Effector memory CD4-positive, alpha-beta T cell (primary cell): ENCODE measurements around the gene FNDC3A.
"Not testable (repeated sequence)": the region's sequence is repeated elsewhere in the genome, so short reads cannot be mapped to it uniquely, and the experiment has no call there.

Experiments used
- DNase-seq, 3 donors: peaks; one replicate each; pipeline ENCODE4 v3.0.0-alpha.2; 2020
- H3K27ac ChIP-seq: 2 replicates; pipeline ENCODE4 v1.7.0; 2013; ENCODE audit warnings: mild to moderate bottlenecking, low read length, moderate library complexity; ENCODE audit not compliant: insufficient read depth, poor library complexity, severe bottlenecking
- H3K27me3 ChIP-seq: replicated peaks from 2 replicates; pipeline ENCODE4 v1.7.0; 2013; ENCODE audit warnings: mild to moderate bottlenecking, low read length; ENCODE audit not compliant: insufficient read depth, control insufficient read depth, poor library complexity, severe bottlenecking
- H3K36me3 ChIP-seq: 2 replicates; pipeline ENCODE4 v1.7.0; 2013; ENCODE audit warnings: mild to moderate bottlenecking, low read length, moderate library complexity; ENCODE audit not compliant: control insufficient read depth, insufficient read depth
- H3K4me1 ChIP-seq: 2 replicates; pipeline ENCODE4 v1.7.0; 2013; ENCODE audit warnings: low read length, mild to moderate bottlenecking; ENCODE audit not compliant: control insufficient read depth, insufficient read depth, poor library complexity, severe bottlenecking
- H3K4me3 ChIP-seq: 2 replicates; pipeline ENCODE4 v1.7.0; 2013; ENCODE audit warnings: low read length, low read depth, mild to moderate bottlenecking; ENCODE audit not compliant: insufficient read depth, poor library complexity, severe bottlenecking
- H3K9me3 ChIP-seq: 2 replicates; pipeline ENCODE4 v1.7.0; 2013; ENCODE audit warnings: mild to moderate bottlenecking, low read length, moderate library complexity; ENCODE audit not compliant: control insufficient read depth

Gene FNDC3A

DNA sequence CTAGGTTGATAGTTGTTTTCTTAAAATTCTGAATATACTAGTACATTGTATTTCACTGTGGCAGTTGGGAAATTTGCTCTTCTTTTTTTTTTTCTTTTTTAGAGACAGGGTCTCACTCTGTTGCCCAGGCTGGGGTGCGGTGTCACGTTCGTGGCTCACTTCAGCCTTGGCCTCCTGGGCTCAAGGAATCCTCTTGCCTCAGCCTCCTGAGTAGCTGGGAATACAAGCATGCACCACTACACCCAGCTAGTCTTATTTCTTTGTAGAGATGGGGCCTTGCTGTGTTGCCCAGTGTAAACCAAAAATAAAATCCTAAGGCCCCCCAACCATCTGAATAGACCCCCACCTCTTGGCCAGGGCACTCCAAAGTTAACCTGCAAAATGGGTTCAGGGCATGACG is 79.3 kb downstream of the FNDC3A start:
- no peaks in the 10 kb centered on the region for H3K4me1 ChIP-seq
- H3K9me3 ChIP-seq, result no peaks in the 10 kb centered on the region
- H3K36me3 ChIP-seq, result no peaks in the 10 kb centered on the region
- no peak for DNase-seq
- H3K27me3 ChIP-seq, result no peaks in the 10 kb centered on the region
- no peak overlapping the region for H3K4me3 ChIP-seq
- H3K27ac ChIP-seq, result no peak overlapping the region

DNA sequence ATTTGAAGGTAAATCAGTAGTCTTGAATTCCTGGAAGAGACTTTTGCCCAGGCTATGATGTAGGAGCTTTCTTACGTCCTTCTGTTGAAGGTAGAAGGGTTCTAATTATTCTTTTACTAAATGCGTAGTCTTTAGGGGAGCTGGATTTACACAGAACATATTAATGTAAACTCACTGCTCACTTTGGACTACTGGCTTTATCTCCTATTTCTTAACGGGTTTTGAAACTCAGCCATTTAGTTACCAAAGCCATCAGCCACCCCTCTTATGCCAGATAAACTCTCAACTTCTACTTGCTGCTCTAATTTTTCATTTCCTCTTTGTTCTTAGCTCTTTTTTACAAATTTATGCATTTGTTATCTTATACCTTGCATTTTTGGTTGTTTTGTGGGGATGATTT is 81.5 kb downstream of the FNDC3A start:
- no peaks in the 10 kb centered on the region for H3K9me3 ChIP-seq
- no peak overlapping the region for H3K4me3 ChIP-seq
- H3K36me3 ChIP-seq, result no peaks in the 10 kb centered on the region
- DNase-seq, result no peak
- H3K27ac ChIP-seq, result no peak overlapping the region
- H3K27me3 ChIP-seq, result no peaks in the 10 kb centered on the region
- no peaks in the 10 kb centered on the region for H3K4me1 ChIP-seq

- no peaks in the 10 kb centered on the region for H3K27me3 ChIP-seq
- H3K4me1 ChIP-seq, result no peaks in the 10 kb centered on the region
- no peak for DNase-seq
- H3K9me3 ChIP-seq, result no peaks in the 10 kb centered on the region
- H3K4me3 ChIP-seq, result no peak overlapping the region
- no peaks in the 10 kb centered on the region for H3K36me3 ChIP-seq
- no peak overlapping the region for H3K27ac ChIP-seq
Observed at GRCh38 chr13:49058761-49059160, 83.0 kb downstream of the FNDC3A start.

GRCh38 chr13:49060678-49061387 is 85.1 kb downstream of the FNDC3A start:
- H3K9me3 ChIP-seq, result no peaks in the 10 kb centered on the region
- H3K4me1 ChIP-seq, result no peaks in the 10 kb centered on the region
- H3K27ac ChIP-seq, result no peak overlapping the region
- no peaks in the 10 kb centered on the region for H3K27me3 ChIP-seq
- DNase-seq, result no peak
- H3K36me3 ChIP-seq, result no peaks in the 10 kb centered on the region
- H3K4me3 ChIP-seq, result no peak overlapping the region

GRCh38 chr13:49061388-49061752 is 85.7 kb downstream of the FNDC3A start:
- not testable (repeated sequence) for DNase-seq, H3K9me3 ChIP-seq, H3K36me3 ChIP-seq, H3K27me3 ChIP-seq, H3K4me3 ChIP-seq, H3K27ac ChIP-seq, H3K4me1 ChIP-seq

GRCh38 chr13:49062297-49062896 is 86.7 kb downstream of the FNDC3A start:
- H3K27me3 ChIP-seq, result no peaks in the 10 kb centered on the region
- H3K27ac ChIP-seq, result no peak overlapping the region
- no peak for DNase-seq
- no peak overlapping the region for H3K4me3 ChIP-seq
- H3K9me3 ChIP-seq, result no peaks in the 10 kb centered on the region
- H3K36me3 ChIP-seq, result no peaks in the 10 kb centered on the region
- H3K4me1 ChIP-seq, result no peaks in the 10 kb centered on the region

GRCh38 chr13:49063011-49063410 is 87.3 kb downstream of the FNDC3A start:
- Histone ChIP-seq H3K27me3 (no peaks in the 10 kb centered on the region), H3K27ac (no peak overlapping the region), H3K9me3 (no peaks in the 10 kb centered on the region), H3K4me1 (no peaks in the 10 kb centered on the region), H3K36me3 (no peaks in the 10 kb centered on the region), H3K4me3 (no peak overlapping the region)
- DNase-seq, result no peak

- DNase-seq, result no peak
Observed at GRCh38 chr13:49063497-49063896, 87.8 kb downstream of the FNDC3A start.

DNA sequence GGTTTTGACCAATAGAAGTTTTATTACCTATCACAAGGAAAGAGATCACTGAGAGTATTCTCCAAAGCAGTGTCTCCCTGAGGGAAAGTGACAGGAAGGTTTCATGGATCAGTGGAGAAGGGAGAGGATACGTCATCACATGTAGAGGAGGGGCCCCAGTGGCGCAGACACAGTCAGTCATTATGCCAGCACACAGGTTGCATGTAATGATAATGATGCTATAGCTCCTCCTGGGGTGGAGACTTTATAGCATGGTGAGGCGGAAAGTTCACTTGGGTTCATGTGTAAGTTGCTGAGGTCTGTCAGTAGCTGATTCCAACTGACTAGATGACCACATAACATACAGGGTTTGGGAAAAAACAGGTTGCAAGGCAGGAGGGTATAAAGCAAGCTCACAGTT is 88.8 kb downstream of the FNDC3A start:
- Histone ChIP-seq H3K27ac (no peak overlapping the region), H3K4me3 (no peak overlapping the region), H3K4me1 (no peaks in the 10 kb centered on the region), H3K36me3 (no peaks in the 10 kb centered on the region), H3K9me3 (no peaks in the 10 kb centered on the region), H3K27me3 (no peaks in the 10 kb centered on the region)
- no peak for DNase-seq

More at GRCh38 chr13:49063497-49063896, 87.8 kb downstream of the FNDC3A start:
- Histone ChIP-seq H3K36me3 (no peaks in the 10 kb centered on the region), H3K27ac (no peak overlapping the region), H3K4me1 (no peaks in the 10 kb centered on the region), H3K9me3 (no peaks in the 10 kb centered on the region), H3K27me3 (no peaks in the 10 kb centered on the region), H3K4me3 (no peak overlapping the region)

DNA sequence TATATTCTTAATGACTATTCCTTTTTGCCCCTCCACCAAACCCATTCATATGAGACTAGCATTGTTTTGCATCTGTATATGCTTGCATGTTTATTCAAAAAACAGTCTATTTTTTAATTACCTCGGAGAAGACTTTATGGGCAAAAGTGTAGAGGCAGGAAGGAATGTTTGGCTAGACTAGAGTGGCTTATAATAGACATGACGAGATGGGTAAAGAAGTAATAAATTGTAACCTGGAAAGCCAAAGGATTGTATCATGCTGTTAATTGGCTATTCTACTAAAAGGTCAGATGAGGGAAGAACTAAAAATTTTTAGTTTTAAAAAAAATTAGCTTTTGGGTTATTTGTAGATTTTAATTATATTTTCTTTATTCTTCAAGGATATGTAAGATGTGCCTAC is 91.1 kb downstream of the FNDC3A start:
- Histone ChIP-seq H3K36me3 (no peaks in the 10 kb centered on the region), H3K4me1 (no peaks in the 10 kb centered on the region), H3K27me3 (no peaks in the 10 kb centered on the region), H3K4me3 (no peak overlapping the region), H3K27ac (no peak overlapping the region), H3K9me3 (no peaks in the 10 kb centered on the region)
- DNase-seq, result no peak
